Retinal pigment epithelial cell (primary cell): Measurements from ENCODE around the gene ATP13A2.

ENCODE experiments used
- DNase-seq: peaks from one replicate; pipeline ENCODE4 v3.0.0-alpha.2; 2010; ENCODE audit warnings: low read depth
- H3K4me3 ChIP-seq: 2 replicates; pipeline ENCODE4 v1.5.1; 2011; ENCODE audit warnings: mild to moderate bottlenecking, low read length, control low read depth, moderate library complexity
- TF ChIP-seq, protein P1 (sequence below): conservative IDR thresholded peaks from 2 replicates; pipeline ENCODE4 v1.5.1; 2011; ENCODE audit warnings: low read depth, low read length, control low read depth, inconsistent platforms

The ATP13A2 gene

GRCh38 chr1:16986560-16986959, 25.2 kb downstream of the ATP13A2 start:
- DNase-seq: no peak
- no peak overlapping the region for H3K4me3 ChIP-seq
- TF ChIP-seq, protein P1, sequence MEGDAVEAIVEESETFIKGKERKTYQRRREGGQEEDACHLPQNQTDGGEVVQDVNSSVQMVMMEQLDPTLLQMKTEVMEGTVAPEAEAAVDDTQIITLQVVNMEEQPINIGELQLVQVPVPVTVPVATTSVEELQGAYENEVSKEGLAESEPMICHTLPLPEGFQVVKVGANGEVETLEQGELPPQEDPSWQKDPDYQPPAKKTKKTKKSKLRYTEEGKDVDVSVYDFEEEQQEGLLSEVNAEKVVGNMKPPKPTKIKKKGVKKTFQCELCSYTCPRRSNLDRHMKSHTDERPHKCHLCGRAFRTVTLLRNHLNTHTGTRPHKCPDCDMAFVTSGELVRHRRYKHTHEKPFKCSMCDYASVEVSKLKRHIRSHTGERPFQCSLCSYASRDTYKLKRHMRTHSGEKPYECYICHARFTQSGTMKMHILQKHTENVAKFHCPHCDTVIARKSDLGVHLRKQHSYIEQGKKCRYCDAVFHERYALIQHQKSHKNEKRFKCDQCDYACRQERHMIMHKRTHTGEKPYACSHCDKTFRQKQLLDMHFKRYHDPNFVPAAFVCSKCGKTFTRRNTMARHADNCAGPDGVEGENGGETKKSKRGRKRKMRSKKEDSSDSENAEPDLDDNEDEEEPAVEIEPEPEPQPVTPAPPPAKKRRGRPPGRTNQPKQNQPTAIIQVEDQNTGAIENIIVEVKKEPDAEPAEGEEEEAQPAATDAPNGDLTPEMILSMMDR: no peak

DNA sequence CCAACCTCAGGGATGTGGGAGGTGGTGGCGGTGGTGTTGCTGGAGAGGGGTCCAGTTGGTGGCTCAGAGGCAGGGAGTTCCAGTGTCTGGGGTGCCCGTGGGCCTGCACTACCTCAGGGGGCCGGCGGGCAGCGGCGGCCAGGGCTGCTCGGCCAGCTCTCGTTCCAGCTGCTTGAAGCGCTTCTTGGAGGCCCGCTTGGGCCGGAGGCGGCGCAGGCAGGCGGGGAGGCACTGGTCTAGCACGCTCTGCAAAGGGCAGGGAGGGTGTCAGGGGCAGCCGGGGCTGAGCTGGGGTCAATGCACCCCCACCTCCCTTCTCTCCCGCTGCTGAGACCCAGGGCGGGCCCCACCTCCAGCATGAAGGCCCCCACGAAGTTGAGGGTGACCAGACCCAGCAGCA, 25.6 kb downstream of the ATP13A2 start:
- DNase-seq: no peak
- TF ChIP-seq, protein P1: no peak
- H3K4me3 ChIP-seq: no peak overlapping the region

DNA sequence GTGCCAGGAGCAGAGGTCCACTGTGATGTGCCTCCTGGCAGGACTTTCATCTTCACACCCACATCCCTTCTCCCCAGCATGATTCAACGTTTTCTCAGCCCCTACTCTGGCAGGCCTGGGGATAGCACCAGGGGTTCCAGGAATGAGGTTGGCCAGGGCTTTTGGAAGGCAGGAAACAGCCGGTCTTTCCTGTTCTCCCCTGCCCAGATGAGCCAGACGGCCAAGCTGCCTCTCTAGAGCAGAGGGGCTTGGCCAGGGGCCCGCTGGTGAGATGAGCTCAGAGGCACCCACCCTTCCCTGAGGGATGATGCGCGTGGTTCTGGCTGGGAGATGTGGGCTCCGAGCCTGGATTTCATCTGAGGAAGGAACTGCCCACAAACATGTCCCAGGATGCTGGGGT, 27.0 kb downstream of the ATP13A2 start:
- H3K4me3 ChIP-seq: no peak overlapping the region
- peak; percentile 42 for DNase-seq
- TF ChIP-seq, protein P1: no peak

DNA sequence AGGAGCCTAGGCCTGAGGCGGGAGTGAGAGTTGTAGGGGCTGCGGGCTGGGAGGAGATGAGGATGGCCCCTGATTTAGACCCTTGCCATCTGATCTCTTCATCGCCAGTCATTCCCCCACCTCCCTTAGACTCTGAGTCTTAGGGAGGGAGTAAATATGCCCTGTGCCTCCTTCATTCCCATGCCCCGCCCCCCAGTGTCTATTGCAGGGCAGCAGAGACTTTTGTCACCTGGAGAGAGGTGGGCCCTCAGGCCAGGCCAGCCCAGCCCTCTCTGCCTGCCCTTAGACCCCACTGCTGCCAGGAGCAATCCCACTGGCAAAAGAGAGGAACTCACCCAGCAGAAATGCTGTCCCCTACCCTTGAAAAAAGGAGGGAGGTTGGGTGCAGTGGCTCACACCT, 28.1 kb downstream of the ATP13A2 start:
- no peak overlapping the region for H3K4me3 ChIP-seq
- DNase-seq: no peak
- TF ChIP-seq, protein P1: no peak

- DNase-seq: no peak
- TF ChIP-seq, protein P1: no peak
- H3K4me3 ChIP-seq: no peak overlapping the region
These were observed 28.8 kb downstream of the ATP13A2 start for GRCh38 chr1:16982902-16983301.

DNA sequence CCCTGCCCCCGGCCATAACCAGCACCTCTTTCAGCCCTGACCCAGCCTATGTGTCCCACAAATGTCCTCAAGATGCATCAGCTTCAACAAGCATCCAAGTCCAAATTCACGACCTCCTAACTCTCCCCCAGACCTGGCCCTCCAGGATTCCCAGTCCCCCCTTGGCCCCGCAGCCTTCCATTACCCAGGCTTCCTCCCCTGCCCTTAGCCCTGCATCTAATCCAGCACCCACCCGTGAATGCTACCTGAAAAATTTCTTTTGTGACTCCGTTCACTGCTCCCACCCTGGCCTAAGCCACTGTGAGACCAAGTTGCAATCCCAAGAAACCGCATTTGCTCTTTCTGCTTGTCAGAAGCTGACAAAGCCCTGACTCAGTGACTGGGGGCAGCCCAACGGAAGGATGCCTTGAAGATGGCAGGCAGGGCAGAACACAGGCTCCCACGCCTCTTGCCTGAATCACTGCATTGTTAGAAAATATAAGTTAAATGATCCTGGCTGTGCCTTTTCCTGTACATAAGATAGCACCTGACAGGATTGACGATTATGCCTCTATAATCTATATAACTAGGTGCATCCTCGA, 30.4 kb downstream of the ATP13A2 start:
- TF ChIP-seq, protein P1: no peak
- no peak for DNase-seq

GRCh38 chr1:16980473-16981268, 31.1 kb downstream of the ATP13A2 start, which contains the start of gene MFAP2:
Gene MFAP2 (minus strand): TSS chr1:16980620. CDS start chr1:16978273, 2,347 bp downstream.
- TF ChIP-seq, protein P1: no peak
- DNase-seq: no peak
- peak within 1 kb of the TSS; percentile 71 for H3K4me3 ChIP-seq

More for the DNA sequence above, 30.4 kb downstream of the ATP13A2 start:
- H3K4me3 ChIP-seq: no peak overlapping the region
